Upper lobe of left lung (tissue), 4 donors: ENCODE results near the gene CCDC33.

ENCODE experiments used
- POLR2A ChIP-seq, 4 donors: fragments of 450-650 bp; IDR thresholded peaks; one replicate each; pipeline ENCODE4 v1.5.1; 2016 to 2017; ENCODE audit warnings: antibody characterized with exemption in 4 of 4, mild to moderate bottlenecking in 2 of 4
- POLR2AphosphoS5 ChIP-seq, 2 donors: sonication (generic); formaldehyde crosslinking; IDR thresholded peaks; one replicate each; pipeline ENCODE4 v1.5.1; 2017; ENCODE audit warnings: antibody characterized with exemption in 2 of 2
- TF ChIP-seq, protein P1 (sequence below), 6 experiments: fragments of 450-650 bp in 4 of 6; fragments of 200-600 bp in 2 of 6; sonication (generic) in 2 of 6; IDR thresholded peaks; one replicate each; pipeline ENCODE4 v1.5.1; 2016 to 2019; ENCODE audit warnings: antibody characterized with exemption in 6 of 6

- TF ChIP-seq, protein P1, sequence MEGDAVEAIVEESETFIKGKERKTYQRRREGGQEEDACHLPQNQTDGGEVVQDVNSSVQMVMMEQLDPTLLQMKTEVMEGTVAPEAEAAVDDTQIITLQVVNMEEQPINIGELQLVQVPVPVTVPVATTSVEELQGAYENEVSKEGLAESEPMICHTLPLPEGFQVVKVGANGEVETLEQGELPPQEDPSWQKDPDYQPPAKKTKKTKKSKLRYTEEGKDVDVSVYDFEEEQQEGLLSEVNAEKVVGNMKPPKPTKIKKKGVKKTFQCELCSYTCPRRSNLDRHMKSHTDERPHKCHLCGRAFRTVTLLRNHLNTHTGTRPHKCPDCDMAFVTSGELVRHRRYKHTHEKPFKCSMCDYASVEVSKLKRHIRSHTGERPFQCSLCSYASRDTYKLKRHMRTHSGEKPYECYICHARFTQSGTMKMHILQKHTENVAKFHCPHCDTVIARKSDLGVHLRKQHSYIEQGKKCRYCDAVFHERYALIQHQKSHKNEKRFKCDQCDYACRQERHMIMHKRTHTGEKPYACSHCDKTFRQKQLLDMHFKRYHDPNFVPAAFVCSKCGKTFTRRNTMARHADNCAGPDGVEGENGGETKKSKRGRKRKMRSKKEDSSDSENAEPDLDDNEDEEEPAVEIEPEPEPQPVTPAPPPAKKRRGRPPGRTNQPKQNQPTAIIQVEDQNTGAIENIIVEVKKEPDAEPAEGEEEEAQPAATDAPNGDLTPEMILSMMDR (IDR thresholded peaks at IDR 0.05), result no peak
- no peak for TF ChIP-seq POLR2AphosphoS5 (IDR thresholded peaks at IDR 0.05)
- TF ChIP-seq POLR2A (IDR thresholded peaks at IDR 0.05), result no peak
Measured at GRCh38 chr15:74289671-74290070, 53.5 kb downstream of the CCDC33 start.
